ENCODE measurements around the gene PIP5K1B.

The PIP5K1B gene

DNA sequence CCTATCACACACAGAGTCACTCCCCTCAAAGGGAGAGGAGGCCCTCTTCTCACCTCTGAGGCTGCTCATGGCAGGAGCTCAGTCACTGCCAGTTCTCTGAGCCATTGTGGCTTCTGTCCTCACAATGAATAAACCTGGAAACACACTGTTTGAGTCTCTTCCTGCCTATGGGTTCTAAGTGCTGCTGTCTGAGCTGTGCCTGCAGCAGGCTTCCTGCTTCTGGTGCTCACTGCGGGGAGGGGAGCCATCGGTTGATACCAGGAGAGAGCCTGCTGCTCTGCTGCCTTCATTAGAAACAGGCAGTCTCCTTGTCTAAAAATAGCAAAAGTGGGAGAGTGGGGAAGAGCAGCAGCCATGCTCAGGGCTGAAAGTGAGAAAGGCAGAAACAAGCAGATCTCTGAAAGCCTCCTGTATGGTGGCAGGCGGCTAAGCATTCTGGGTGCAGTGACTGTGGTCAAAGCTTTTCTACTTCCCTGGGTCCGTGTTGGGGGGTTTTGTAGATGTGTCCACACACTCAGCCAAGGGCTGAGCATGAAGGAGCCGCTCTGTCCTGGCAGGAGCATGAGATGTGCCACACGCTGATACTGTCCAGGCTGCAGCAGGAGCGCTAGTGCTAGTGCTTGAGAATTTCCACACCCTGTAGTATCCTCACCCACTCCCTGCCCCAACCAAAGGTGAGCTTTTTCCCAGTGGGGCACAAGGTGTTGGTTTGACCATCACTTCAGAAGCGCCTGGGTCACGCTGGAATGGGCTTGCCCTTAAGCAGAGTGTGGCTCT, 274.7 kb downstream of the PIP5K1B start:
- TF ChIP-seq, protein P1, sequence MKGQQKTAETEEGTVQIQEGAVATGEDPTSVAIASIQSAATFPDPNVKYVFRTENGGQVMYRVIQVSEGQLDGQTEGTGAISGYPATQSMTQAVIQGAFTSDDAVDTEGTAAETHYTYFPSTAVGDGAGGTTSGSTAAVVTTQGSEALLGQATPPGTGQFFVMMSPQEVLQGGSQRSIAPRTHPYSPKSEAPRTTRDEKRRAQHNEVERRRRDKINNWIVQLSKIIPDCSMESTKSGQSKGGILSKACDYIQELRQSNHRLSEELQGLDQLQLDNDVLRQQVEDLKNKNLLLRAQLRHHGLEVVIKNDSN (IDR thresholded peaks at IDR 0.05): no peak
- TF ChIP-seq NFIC (IDR thresholded peaks at IDR 0.05): no peak
- TF ChIP-seq CEBPB (IDR thresholded peaks at IDR 0.05): no peak
- TF ChIP-seq EP300 (IDR thresholded peaks at IDR 0.05; ENCODE audit: borderline replicate concordance): no peak
- no peak for TF ChIP-seq TEAD4 (IDR thresholded peaks at IDR 0.05)
- TF ChIP-seq EGR1 (IDR thresholded peaks at IDR 0.05): no peak
- TF ChIP-seq, protein P2, sequence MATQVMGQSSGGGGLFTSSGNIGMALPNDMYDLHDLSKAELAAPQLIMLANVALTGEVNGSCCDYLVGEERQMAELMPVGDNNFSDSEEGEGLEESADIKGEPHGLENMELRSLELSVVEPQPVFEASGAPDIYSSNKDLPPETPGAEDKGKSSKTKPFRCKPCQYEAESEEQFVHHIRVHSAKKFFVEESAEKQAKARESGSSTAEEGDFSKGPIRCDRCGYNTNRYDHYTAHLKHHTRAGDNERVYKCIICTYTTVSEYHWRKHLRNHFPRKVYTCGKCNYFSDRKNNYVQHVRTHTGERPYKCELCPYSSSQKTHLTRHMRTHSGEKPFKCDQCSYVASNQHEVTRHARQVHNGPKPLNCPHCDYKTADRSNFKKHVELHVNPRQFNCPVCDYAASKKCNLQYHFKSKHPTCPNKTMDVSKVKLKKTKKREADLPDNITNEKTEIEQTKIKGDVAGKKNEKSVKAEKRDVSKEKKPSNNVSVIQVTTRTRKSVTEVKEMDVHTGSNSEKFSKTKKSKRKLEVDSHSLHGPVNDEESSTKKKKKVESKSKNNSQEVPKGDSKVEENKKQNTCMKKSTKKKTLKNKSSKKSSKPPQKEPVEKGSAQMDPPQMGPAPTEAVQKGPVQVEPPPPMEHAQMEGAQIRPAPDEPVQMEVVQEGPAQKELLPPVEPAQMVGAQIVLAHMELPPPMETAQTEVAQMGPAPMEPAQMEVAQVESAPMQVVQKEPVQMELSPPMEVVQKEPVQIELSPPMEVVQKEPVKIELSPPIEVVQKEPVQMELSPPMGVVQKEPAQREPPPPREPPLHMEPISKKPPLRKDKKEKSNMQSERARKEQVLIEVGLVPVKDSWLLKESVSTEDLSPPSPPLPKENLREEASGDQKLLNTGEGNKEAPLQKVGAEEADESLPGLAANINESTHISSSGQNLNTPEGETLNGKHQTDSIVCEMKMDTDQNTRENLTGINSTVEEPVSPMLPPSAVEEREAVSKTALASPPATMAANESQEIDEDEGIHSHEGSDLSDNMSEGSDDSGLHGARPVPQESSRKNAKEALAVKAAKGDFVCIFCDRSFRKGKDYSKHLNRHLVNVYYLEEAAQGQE (IDR thresholded peaks at IDR 0.05; ENCODE audit: low read depth): no peak
- TF ChIP-seq YY1 (IDR thresholded peaks at IDR 0.05; ENCODE audit: low read depth): no peak
- TF ChIP-seq RAD21 (IDR thresholded peaks at IDR 0.05; ENCODE audit: low read depth): no peak
- no peak for TF ChIP-seq TCF12 (IDR thresholded peaks at IDR 0.05; ENCODE audit: low read depth)

DNA sequence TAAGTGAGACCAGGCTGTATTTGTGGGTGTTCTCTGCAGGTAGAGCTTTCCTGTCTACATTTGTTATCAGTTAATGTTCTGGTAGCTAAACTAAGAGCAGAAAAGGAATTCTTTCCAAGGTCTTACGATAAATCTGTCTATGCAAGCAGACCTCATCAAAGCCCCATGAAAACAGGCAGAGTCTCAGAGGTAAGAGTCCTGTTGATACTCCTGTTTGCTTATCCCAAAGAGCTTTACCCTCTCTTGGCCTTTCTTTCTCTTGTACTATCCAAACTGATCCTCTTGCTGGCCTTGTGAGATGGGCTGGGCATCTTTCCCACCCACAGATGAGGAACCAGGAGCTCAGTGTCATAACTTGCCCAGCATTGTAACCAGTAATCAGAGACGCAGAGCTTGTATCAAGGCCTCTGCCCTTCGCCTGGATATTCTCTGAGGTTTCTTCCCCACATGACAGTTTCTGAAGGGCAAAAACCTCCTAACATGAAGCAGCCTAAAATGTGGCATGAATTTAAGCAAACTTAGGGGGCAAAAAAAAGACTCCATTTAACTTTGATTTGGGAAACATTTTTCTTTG, 275.4 kb downstream of the PIP5K1B start:
- TF ChIP-seq, protein P2 (IDR thresholded peaks at IDR 0.05; ENCODE audit: low read depth): no peak
- TF ChIP-seq EP300 (IDR thresholded peaks at IDR 0.05; ENCODE audit: borderline replicate concordance): no peak

DNA sequence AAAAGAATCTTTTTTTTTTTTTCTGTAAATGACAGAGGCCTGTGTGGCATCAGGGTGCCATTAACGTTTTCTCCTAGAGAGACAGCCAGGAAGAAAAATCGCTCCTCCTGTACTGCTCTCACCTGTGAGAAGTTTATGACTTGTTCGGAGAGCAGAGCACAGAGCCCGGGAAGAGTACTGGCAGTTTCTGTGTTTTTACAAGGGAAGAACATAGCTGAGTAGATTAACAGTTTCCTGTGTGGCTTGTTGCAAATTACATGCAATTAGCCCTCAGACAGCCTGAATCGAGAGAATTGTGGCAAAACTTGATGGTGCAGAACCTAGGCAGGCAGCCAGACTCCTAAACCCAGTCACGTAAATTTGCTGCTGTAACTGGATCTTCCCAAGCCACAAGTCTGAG, 276.7 kb downstream of the PIP5K1B start:
- TF ChIP-seq, protein P1 (IDR thresholded peaks at IDR 0.05): no peak
- TF ChIP-seq RAD21 (IDR thresholded peaks at IDR 0.05; ENCODE audit: low read depth) (no peak), CEBPB (IDR thresholded peaks at IDR 0.05) (no peak), EP300 (IDR thresholded peaks at IDR 0.05; ENCODE audit: borderline replicate concordance) (no peak), CREB1 (IDR thresholded peaks at IDR 0.05; ENCODE audit: low read depth) (no peak), YY1 (IDR thresholded peaks at IDR 0.05; ENCODE audit: low read depth) (no peak), ZBTB7A (IDR thresholded peaks at IDR 0.05; ENCODE audit: low read depth) (no peak), EGR1 (IDR thresholded peaks at IDR 0.05) (no peak), TEAD4 (IDR thresholded peaks at IDR 0.05) (no peak), TAF1 (IDR thresholded peaks at IDR 0.05; ENCODE audit: low read depth) (no peak), TCF12 (IDR thresholded peaks at IDR 0.05; ENCODE audit: low read depth) (no peak)
- TF ChIP-seq, protein P3, sequence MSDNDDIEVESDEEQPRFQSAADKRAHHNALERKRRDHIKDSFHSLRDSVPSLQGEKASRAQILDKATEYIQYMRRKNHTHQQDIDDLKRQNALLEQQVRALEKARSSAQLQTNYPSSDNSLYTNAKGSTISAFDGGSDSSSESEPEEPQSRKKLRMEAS (IDR thresholded peaks at IDR 0.05): no peak

DNA sequence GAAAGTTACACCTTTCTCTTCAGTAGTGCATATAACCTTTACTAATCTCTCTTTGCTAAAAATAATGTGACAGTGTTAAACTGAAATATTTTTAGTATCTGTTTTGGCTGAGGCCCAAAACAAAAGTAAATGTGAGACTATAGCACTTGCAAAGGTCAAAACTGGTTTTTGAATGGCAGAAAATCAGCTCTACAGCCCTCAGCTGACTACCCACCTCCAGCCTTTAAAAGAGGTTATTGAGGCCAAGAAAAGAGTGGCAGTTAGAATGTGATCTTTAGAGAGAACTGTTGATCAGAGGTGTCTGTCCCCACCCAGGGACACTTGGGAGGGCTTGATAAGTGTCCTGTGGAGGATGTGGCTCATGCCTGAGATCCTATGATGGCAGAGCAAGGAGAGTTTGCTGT, 278.0 kb downstream of the PIP5K1B start:
- TF ChIP-seq, protein P1 (IDR thresholded peaks at IDR 0.05): no peak
- TF ChIP-seq CREB1 (IDR thresholded peaks at IDR 0.05; ENCODE audit: low read depth) (no peak), TCF12 (IDR thresholded peaks at IDR 0.05; ENCODE audit: low read depth) (no peak), YY1 (IDR thresholded peaks at IDR 0.05; ENCODE audit: low read depth) (no peak)

DNA sequence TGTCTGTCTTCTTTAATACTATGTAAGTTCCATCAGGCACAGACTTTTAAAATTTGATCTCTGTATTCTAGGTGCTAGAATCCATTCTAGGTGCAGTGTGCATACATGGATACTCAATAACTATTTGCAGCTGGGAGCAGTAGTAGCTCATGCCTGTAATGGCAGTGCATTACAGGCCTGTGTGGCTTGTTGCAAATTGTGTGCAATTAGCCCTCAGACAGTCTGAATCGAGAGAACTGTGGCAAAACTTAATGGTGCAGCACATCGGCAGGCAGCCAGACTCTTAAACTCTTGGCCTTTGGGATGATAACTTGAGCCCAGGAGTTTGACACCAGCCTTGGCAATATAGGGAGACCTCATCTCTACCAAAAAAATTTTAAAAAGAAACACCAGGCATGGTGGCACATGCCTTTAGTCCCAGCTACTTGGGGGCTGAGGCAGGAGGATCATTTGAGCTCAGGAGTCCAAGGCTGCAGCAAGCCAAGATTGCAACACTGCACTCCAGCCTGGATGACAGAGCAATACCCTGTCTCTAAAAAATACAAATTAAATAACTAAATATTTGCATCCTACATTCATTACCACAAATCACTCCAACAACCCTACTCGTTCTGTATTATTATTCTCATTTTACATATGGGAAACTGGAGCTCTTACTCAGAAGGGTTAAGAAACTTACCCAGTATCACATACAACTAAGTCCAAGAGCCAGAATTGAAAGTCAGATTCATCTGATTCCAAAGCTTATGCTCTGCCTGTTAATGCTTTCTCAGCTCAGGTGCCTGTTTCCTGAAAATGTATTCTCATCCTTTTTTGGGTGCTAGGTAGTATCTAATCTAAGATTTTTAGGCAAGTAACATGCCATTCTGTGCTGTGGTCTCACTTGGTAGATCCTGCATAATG, 278.7 kb downstream of the PIP5K1B start:
- TF ChIP-seq FOXM1 (IDR thresholded peaks at IDR 0.05; ENCODE audit: borderline replicate concordance, low read depth): no peak
- TF ChIP-seq TCF12 (IDR thresholded peaks at IDR 0.05; ENCODE audit: low read depth): no peak
- TF ChIP-seq TAF1 (IDR thresholded peaks at IDR 0.05; ENCODE audit: low read depth): no peak
- TF ChIP-seq EGR1 (IDR thresholded peaks at IDR 0.05): no peak
- TF ChIP-seq EP300 (IDR thresholded peaks at IDR 0.05; ENCODE audit: borderline replicate concordance): no peak
- TF ChIP-seq ZBTB7A (IDR thresholded peaks at IDR 0.05; ENCODE audit: low read depth): no peak
- TF ChIP-seq CEBPB (IDR thresholded peaks at IDR 0.05): no peak
- TF ChIP-seq, protein P3 (IDR thresholded peaks at IDR 0.05): no peak
- no peak for TF ChIP-seq RAD21 (IDR thresholded peaks at IDR 0.05; ENCODE audit: low read depth)
- TF ChIP-seq, protein P2 (IDR thresholded peaks at IDR 0.05; ENCODE audit: low read depth): no peak
- TF ChIP-seq YY1 (IDR thresholded peaks at IDR 0.05; ENCODE audit: low read depth): no peak
- no peak for TF ChIP-seq TEAD4 (IDR thresholded peaks at IDR 0.05)
- TF ChIP-seq, protein P1 (IDR thresholded peaks at IDR 0.05): no peak
- no peak for TF ChIP-seq NFIC (IDR thresholded peaks at IDR 0.05)
- TF ChIP-seq CREB1 (IDR thresholded peaks at IDR 0.05; ENCODE audit: low read depth): no peak
